GM10847 (cell line): ENCODE measurements around the gene STARD4.

Experiments
- POLR2A ChIP-seq: IDR thresholded peaks from 2 replicates; pipeline ENCODE4 v1.6.1; 2011; ENCODE audit not compliant: insufficient read length; ENCODE audit errors: extremely low read depth

Gene STARD4

GRCh38 chr5:111454776-111455175, 57.6 kb downstream of the STARD4 start:
- no peak for TF ChIP-seq POLR2A

GRCh38 chr5:111454198-111454622, 58.1 kb downstream of the STARD4 start:
- no peak for TF ChIP-seq POLR2A

GRCh38 chr5:111453747-111454146, 58.6 kb downstream of the STARD4 start:
- no peak for TF ChIP-seq POLR2A

GRCh38 chr5:111453295-111453694, 59.0 kb downstream of the STARD4 start:
- no peak for TF ChIP-seq POLR2A

- no peak for TF ChIP-seq POLR2A
Observed at GRCh38 chr5:111447822-111448221, 64.5 kb downstream of the STARD4 start.

- TF ChIP-seq POLR2A, result no peak
Observed at GRCh38 chr5:111447099-111447498, 65.2 kb downstream of the STARD4 start.
